Breast epithelium (tissue), 3 donors: ENCODE measurements around the gene VAMP7.

Experiments used
- CTCF ChIP-seq, 3 donors: fragments of 450-650 bp; IDR thresholded peaks; one replicate each; pipeline ENCODE4 v1.5.1; 2016 to 2017; ENCODE audit warnings: antibody characterized with exemption in 3 of 3, mild to moderate bottlenecking in 3 of 3, moderate library complexity in 3 of 3
- POLR2A ChIP-seq: fragments of 450-650 bp; IDR thresholded peaks from one replicate; pipeline ENCODE4 v1.6.1; 2016; ENCODE audit warnings: antibody characterized with exemption, mild to moderate bottlenecking, moderate library complexity
- POLR2AphosphoS5 ChIP-seq, 3 donors: sonication (generic); formaldehyde crosslinking; IDR thresholded peaks; one replicate each; pipeline ENCODE4 v1.6.1; 2017; ENCODE audit warnings: antibody characterized with exemption in 3 of 3

DNA sequence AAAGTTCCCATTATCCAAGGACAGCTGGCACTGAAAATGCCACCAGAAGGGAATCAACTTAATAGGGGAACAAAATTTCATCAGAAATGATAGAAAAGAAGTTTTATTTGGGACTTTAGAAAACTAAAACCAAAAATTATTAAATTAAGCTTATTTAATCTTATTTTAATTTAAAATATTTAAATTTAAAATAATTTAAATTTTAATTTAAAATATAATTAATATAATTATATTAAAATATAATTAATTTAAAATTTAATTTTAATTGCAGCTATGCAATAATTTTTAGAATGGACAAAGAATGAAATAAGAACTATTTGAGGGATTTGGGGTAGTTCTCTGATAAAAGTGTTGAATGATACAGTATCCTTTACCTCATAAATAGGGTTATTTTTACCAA, 10.2 kb upstream of the VAMP7 start:
- TF ChIP-seq CTCF (IDR thresholded peaks at IDR 0.05) (no peak), POLR2A (no peak), POLR2AphosphoS5 (IDR thresholded peaks at IDR 0.05) (no peak)
